Measurements from ENCODE around the gene ROS1. TPM values are rescaled to one million over a fixed set of nuclear protein-coding genes. Genes with fewer than 3 reads are reported as not detected.
"Not testable (repeated sequence)": the region's sequence is repeated elsewhere in the genome, so short reads cannot be mapped to it uniquely, and the experiment has no call there.

ROS1 gene
- polyA plus RNA-seq, 5 donors = 14.5 to 85.1 (median 27.2) TPM

DNA sequence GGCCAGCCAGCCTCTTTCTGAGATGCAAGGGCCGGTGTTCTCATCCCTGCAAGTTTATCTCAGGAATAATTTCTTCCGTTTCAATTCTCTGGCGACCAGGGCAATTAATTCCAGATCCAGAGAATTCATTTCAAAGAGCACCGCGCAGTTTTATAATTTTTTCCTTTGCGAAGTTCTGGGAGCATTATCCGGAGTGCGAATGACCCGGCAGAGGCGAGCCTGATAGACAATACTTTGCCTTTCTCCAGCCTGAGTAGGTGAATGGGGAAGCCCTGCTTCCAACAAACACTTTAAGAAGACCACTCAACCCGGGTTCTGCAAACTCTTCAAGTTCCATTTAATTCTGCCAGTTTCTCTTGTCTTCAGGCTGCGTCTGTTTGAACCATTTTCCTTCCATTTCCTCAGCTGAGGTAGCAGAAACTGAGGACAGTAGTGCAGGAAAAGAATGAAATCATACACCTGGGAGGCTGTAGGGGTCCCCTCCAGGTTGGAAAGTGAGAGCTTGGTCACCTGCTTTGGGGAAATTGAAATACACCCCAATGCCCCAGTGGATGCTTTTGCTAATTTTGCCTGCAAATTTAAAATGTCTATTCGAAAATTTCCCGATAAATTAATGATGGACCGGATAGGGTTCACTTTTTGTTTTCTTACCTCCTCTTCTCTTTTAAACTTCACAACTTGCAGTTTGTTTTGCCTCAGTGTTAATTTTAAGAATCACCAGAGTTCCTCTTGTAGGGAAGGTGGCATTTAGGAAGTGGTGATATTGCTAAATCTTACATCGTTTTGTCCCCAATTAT is 159.3 kb downstream of the ROS1 start:
- DNase-seq = no peak

DNA sequence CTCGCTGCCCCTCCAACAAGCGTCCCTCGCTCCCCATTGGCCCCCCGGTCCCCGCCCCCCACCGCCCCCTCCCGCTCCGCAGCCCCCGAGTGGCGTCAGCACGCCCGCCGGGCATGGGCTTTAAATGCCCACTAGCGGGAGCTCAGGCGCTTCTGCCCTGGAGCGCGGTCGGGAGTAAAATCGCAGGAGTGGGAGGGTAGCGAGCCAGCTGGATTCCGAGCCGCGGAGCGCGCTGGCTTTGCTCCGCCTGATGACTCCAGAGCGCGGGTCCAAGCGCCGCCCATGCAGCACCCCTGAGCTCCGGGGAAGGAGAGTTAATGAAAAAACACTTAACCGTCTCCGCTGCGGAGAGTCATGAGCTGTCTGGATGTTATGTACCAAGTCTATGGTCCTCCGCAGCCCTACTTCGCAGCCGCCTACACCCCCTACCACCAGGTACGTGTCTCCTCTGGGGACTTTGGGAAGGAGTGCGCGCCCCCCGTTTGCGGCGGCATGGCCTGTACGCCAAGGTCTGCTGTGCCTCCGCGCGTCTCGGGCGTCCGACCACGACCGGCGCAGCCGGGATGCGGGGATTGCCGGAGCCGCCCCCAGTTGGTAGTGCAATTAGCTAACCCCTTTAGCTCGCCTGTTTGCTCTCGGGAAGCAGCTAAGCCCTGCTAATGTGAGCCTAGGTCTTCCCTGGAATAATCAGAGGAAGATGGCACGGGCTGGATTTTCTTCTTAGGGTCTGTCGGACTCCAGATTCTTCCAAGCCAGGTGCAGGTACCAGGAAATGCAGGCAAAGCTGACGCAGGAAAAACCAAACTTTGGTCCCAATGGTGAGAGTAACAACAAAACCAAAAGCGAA is 160.1 kb downstream of the ROS1 start, which contains the start of gene VGLL2:
Gene VGLL2 (plus strand): TSS at position 149 of the 847 bp plus-strand sequence. CDS start 206 bp downstream, at position 355.
- peak; percentile 45 for DNase-seq

DNA sequence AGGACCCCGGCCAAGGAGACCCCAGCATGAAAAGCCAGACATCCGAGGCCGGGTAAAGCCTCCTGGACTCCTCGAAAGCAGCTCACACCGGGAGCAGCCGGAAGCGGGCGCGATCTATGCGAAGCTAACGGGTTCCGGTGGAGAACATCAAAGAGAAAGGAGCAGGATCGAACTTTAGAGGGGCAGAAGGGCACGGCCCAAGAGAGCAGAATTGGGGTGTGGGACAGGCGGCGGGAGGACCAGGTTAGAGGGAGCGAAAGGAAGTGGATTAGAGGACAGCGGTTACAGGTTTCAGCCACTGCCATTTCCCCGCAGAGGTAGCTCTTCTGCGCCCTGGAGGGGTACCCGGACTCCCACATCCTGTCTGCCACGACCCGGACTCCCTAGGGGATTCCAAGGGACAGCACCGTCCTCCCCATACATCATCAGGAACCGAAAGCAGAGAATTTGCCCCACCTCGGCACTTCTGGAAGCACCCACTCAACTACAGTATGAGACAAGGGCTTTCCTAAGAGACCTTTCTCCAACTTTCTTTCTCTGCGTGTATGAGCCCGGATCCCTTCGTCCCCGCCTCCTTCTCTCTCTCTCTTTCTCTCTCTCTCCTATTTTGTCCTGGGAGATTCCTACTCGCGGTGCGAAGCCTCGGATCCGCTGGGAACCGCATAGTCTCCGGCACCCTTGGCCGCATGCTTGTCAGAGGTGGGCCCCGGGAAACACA is 160.9 kb downstream of the ROS1 start:
- DNase-seq = no peak

DNA sequence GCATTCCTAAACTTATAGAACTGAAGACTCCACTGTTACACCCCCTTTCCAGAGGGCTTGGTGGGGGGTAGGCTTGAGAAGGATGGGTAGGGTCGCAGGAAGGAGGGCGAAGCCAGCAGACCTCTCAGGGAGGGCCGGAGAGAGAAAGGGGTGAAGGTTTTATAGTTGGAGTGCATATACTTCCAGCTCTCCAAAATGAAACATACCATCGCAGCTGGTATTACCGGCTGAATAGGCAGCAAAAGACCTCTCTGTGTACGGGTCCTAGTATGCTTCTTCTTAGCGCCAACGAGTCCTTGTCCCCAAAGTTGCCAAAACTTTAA is 161.4 kb downstream of the ROS1 start:
- no peak for DNase-seq

DNA sequence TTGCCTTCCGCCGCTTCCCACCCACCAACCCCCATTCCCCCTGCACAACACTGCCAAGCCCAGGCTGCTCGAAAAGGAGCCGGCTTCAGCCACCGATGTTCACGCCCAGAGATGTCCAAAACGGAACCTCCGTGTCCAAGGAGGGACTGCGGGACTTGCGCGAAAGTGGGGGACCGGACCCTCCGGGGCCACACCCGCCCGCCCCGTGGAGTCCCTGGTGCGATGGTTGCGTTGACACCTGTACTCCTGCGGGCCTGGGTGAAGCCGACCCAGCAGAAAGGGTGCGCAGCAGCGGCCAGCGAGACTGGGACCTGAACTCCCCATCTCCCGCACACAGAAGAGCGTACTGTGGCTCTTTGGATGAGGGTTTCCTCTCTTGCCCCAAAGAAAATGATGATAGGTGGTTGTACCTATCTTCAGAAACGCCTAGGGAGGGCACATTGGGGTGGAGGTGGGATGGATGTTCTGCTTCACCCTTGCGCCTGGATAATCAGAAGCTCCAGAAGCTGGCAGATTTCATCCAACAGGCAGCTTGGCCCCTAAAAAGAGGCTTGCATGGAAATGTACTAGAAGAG is 162.3 kb downstream of the ROS1 start:
- DNase-seq = no peak

DNA sequence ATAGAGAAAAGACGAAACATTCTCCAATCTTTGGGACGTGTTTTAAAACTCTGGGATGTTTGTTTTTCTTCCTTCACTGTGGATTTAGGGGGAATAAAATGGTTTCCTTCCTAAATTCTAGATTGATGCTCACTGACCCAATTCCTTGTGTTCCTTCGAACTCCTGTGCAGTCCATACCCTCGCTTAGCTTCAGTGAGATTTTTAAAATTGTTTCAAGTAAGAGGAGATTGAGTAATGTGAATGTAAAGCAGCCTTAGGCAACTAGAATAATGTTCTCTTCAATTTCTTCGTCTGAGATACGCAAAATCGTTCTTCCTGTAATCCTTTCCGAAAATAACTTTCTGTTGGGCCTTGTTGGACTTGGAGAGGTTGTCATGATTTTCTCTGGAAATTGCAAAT is 162.9 kb downstream of the ROS1 start:
- DNase-seq = no peak

DNA sequence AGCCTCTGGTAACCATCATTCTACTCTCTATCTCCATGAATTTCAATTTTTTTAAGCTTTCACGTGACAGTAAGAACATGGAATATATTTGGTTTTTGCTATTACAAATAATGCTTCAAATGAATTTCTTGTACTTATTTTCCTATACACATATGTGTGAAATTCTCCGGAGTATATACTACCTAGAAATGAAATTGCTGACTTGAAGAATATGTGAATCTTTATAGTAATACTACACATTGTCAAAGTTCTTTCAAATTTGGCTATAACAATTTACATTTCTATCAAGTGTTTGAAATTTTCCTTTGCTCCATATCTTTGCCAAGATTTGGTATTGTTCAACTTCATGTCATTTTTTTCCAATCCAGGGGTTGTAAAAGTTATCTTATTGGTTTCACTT is 172.0 kb downstream of the ROS1 start:
- no peak for DNase-seq

DNA sequence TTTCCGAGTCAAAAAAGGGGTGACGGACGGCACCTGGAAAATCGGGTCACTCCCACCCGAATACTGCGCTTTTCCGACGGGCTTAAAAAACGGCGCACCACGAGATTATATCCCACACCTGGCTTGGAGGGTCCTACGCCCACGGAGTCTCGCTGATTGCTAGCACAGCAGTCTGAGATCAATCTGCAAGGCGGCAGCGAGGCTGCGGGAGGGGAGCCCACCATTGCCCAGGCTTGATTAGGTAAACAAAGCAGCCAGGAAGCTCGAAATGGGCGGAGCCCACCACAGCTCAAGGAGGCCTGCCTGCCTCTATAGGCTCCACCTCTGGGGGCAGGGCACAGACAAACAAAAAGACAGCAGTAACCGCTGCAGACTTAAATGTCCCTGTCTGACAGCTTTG is 180.8 kb downstream of the ROS1 start:
- not testable (repeated sequence) for DNase-seq

DNA sequence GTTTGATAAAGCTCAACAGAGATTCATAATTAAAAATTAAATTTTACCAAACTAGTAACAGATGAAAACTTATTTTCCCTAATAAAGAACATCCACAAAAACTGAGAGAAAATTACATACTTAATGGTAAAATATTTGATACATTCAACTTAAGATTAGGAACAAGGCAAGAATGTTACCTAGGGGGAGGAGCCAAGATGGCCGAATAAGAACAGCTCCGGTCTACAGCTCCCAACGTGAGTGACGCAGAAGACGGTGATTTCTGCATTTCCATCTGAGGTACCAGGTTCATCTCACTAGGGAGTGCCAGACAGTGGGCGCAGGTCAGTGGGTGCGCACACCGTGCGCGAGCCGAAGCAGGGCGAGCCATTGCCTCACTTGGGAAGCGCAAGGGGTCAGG is 181.2 kb downstream of the ROS1 start:
- DNase-seq = not testable (repeated sequence)

Other genes starting within 250 kb of the ROS1 start
- gene VGLL2, start 160.4 kb downstream of the ROS1 start, polyA plus RNA-seq (ENCODE audit: insufficient read depth in 1 of 5, insufficient read length in 5 of 5, low replicate concordance in 1 of 5) = 1 to 10 TPM in 1 of 5 donors, not detected in 4; 4.0 TPM
- 10 to 100 TPM; 27.1 to 47.8 (median 35.5) TPM for gene DCBLD1, start 56.7 kb upstream of the ROS1 start, polyA plus RNA-seq (ENCODE audit: insufficient read depth in 1 of 5, insufficient read length in 5 of 5, low replicate concordance in 1 of 5)
- gene GOPC, start 176.6 kb upstream of the ROS1 start, polyA plus RNA-seq (ENCODE audit: insufficient read depth in 1 of 5, insufficient read length in 5 of 5, low replicate concordance in 1 of 5) = 10 to 100 TPM; 58.1 to 86.1 (median 82.0) TPM
- 10 to 100 TPM; 32.4 to 47.2 (median 39.8) TPM for gene NUS1, start 249.5 kb upstream of the ROS1 start, polyA plus RNA-seq (ENCODE audit: insufficient read depth in 1 of 5, insufficient read length in 5 of 5, low replicate concordance in 1 of 5)